Endothelial cell (in vitro differentiated cells): ENCODE results near the gene PHLDA2. TPM values are rescaled to one million over a fixed set of nuclear protein-coding genes. Genes with fewer than 3 reads are reported as not detected.

Source experiments
- DNase-seq: peaks from one replicate; pipeline ENCODE4 v3.0.0; 2021; ENCODE audit warnings: low spot score
- H3K27ac Mint-ChIP-seq: one replicate; pipeline ENCODE4 v1.8.0; 2021; ENCODE audit warnings: mixed read lengths, inconsistent platforms; ENCODE audit not compliant: unreplicated experiment
- H3K27me3 Mint-ChIP-seq: one replicate; pipeline ENCODE4 v1.8.0; 2021; ENCODE audit warnings: mild to moderate bottlenecking, moderate library complexity, mixed read lengths, inconsistent platforms; ENCODE audit not compliant: unreplicated experiment
- H3K36me3 Mint-ChIP-seq: one replicate; pipeline ENCODE4 v1.8.0; 2021; ENCODE audit warnings: mild to moderate bottlenecking, low read depth, mixed read lengths, inconsistent platforms; ENCODE audit not compliant: unreplicated experiment
- H3K4me1 Mint-ChIP-seq: one replicate; pipeline ENCODE4 v1.8.0; 2021; ENCODE audit warnings: mild to moderate bottlenecking, mixed read lengths, inconsistent platforms; ENCODE audit not compliant: unreplicated experiment
- H3K4me3 Mint-ChIP-seq: one replicate; pipeline ENCODE4 v1.8.0; 2021; ENCODE audit warnings: mild to moderate bottlenecking, mixed read lengths, inconsistent platforms; ENCODE audit not compliant: unreplicated experiment
- H3K9me3 Mint-ChIP-seq: one replicate; pipeline ENCODE4 v1.8.0; 2021; ENCODE audit warnings: mixed read lengths, inconsistent platforms; ENCODE audit not compliant: unreplicated experiment
- total RNA-seq: library from RNA; stranded (reverse); fragmentation: NEBNext Ultra II Directional; extraction: Animal tissue kit (Norgen Biotek cat#: 25700); gene quantifications from one replicate; pipeline ENCODE4 v1.2.1, GENCODE V29; 2021; ENCODE audit not compliant: unreplicated experiment
- TF ChIP-seq, protein P1 (sequence below): fragments of 200-600 bp; sonication (generic); IDR thresholded peaks from one replicate; pipeline ENCODE4 v1.5.0; 2021; ENCODE audit warnings: antibody characterized with exemption; ENCODE audit not compliant: unreplicated experiment

The PHLDA2 gene
- total RNA-seq, 1 donor from 2014 or later = 8.1 TPM

DNA sequence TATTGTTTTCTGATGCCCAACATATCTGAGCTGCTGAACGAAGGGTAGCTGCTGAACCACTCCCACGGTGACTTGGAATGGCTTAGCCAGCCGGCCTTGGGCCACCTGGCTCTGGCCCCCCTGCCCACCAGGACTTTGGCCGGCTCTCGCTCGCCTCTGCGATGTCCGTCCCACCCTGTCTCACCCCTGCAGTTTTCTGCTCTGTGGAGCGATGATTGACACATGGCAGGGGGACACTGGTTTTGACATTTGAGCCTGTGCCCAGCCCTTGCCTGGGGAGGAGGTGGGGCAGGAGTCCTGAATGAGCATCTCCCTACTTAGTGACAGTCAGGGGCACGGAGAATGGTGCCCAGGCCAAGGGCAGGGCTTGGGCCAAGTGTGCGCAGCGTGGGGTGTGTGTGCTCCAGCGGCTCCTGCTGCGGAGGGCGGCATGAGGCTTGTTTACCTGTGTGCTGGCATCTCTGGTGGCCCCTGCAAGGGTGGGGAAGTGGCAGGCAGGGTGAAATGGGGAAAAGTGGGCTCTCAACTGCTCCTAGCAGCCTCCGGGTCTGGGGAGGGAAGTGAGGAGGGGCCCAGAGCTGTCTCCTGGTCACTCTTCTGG lies 27.9 kb downstream of the PHLDA2 start:
- Mint-ChIP-seq H3K27me3 (peaks cover 14% of the 10 kb centered on the region), H3K9me3 (peaks cover 4% of the 10 kb centered on the region), H3K27ac (no peak overlapping the region)

GRCh38 chr11:2899080-2899783 lies 30.0 kb downstream of the PHLDA2 start:
- Mint-ChIP-seq H3K9me3 (no peaks in the 10 kb centered on the region), H3K4me1 (peaks cover 28% of the 10 kb centered on the region), H3K4me3 (no peak overlapping the region), H3K27ac (peak overlapping the region; percentile 88), H3K36me3 (peaks cover 7% of the 10 kb centered on the region), H3K27me3 (peaks cover 13% of the 10 kb centered on the region)
- TF ChIP-seq, protein P1, sequence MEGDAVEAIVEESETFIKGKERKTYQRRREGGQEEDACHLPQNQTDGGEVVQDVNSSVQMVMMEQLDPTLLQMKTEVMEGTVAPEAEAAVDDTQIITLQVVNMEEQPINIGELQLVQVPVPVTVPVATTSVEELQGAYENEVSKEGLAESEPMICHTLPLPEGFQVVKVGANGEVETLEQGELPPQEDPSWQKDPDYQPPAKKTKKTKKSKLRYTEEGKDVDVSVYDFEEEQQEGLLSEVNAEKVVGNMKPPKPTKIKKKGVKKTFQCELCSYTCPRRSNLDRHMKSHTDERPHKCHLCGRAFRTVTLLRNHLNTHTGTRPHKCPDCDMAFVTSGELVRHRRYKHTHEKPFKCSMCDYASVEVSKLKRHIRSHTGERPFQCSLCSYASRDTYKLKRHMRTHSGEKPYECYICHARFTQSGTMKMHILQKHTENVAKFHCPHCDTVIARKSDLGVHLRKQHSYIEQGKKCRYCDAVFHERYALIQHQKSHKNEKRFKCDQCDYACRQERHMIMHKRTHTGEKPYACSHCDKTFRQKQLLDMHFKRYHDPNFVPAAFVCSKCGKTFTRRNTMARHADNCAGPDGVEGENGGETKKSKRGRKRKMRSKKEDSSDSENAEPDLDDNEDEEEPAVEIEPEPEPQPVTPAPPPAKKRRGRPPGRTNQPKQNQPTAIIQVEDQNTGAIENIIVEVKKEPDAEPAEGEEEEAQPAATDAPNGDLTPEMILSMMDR = no peak
- DNase-seq = no peak

More for the DNA sequence above, 27.9 kb downstream of the PHLDA2 start:
- TF ChIP-seq, protein P1 = no peak
- Mint-ChIP-seq H3K4me3 (peak overlapping the region; percentile 47), H3K4me1 (peaks cover 28% of the 10 kb centered on the region), H3K36me3 (peaks cover 7% of the 10 kb centered on the region)
- no peak for DNase-seq

DNA sequence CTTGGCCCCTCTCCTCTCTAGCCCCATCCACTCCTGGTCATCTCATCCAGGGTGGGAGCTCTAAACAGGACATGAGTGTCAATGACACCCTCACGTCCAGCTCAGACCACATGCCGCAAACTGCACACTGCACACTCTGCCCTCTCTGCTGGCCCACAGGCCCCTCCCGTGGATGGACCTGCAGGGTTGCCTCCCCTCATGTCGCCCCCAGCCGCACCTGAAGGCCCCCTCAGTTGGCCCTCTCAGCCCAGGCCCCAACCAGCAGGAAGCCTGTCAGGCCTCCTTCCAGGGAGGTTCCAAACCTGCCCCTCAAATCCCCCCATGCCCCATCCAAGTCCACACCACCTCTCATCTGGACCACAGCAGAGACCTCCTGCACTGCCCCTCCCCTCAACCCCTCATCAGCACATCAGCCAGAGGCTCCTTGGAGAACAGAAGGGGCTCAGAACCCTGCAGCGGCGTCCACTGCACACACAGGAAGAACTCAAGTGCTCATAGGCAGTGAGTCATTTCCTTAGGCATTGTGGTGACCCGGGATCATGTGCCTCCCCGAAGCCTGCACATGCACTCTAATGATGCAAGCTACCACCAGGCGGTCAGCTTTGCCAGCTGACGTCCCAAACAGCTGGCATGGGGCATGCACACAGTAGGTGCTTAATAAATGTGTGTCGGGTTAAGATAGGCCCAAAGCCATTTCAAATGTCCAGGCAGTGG lies 30.7 kb downstream of the PHLDA2 start:
- peak overlapping the region; percentile 37 for H3K4me3 Mint-ChIP-seq
- peaks cover 24% of the 10 kb centered on the region for H3K4me1 Mint-ChIP-seq
- peaks cover 4% of the 10 kb centered on the region for H3K36me3 Mint-ChIP-seq
- TF ChIP-seq, protein P1 = no peak
- DNase-seq = no peak
- H3K27ac Mint-ChIP-seq = peak overlapping the region; percentile 9
- peaks cover 10% of the 10 kb centered on the region for H3K27me3 Mint-ChIP-seq
- H3K9me3 Mint-ChIP-seq = no peaks in the 10 kb centered on the region

DNA sequence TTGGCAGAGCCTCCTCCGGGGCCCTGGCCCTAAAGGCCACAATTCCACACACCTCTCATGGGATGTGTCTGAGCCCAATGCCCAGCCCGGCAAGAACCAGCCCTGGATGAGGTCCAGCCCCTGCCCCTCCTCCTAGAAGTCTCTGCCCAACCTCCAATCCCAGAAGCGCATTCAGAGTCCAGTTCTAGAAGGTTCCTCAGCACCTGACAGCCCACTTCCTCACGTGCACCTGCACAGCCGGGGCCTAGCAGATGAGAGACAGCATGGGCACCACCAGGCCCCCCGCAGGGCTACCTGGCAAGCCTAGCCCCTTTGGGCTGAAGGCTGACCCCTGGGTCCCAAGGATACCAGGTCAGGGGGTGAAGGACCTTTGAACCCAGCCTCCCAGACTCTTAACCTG lies 32.2 kb downstream of the PHLDA2 start:
- Mint-ChIP-seq H3K27ac (no peak overlapping the region), H3K4me1 (peaks cover 24% of the 10 kb centered on the region), H3K36me3 (peaks cover 4% of the 10 kb centered on the region), H3K27me3 (peaks cover 10% of the 10 kb centered on the region), H3K9me3 (no peaks in the 10 kb centered on the region), H3K4me3 (no peak overlapping the region)
- DNase-seq = no peak
- TF ChIP-seq, protein P1 = no peak
